ENCODE results near the gene ZCCHC24. TPM values are rescaled to one million over a fixed set of nuclear protein-coding genes. Genes with fewer than 3 reads are reported as not detected.

The ZCCHC24 gene
- total and polyA plus RNA-seq, 2 of the 8 experiments (the other 6 are each of a cell fraction or from before 2014, with no cell fraction given) = 3.9 to 6.9 TPM

DNA sequence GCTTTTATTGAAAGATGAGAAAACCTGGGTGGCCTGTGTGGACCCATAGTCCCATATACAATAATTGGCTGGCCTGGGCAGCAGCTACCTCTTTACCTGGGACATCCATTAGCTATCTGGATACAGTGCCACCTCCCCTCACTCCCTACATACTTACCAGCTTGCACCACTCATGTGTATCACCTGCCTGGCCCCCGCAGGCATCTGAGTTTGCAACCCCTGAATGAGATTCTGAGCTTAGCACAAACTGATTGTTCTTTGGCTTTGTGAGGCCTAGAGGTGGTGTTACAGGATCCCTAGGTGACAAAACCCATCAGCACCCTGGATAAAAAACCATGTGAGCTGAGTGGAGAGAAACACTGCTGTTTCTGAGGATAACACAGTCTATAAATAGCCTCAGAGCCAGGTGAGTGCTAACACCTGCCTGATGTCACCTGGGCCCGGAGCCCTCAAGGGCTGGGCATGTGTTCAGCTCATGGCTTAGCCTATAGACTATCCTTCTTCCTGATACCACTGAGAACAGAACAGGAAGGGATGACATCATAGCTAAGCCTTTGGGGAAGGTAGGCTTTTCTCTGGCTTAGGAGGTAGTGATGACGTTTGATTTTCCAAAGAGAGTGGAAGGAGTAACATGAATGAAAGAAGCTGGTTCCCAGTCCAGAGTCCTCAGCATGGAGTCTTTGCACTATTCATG, 100.8 kb downstream of the ZCCHC24 start:
- Histone ChIP-seq H2AK5ac (ENCODE audit: low read depth, low read length) (no peak overlapping the region), H3K56ac (replicated peaks; ENCODE audit: insufficient read length, low read depth, low read length) (no peak overlapping the region), H2AFZ (ENCODE audit: low read length) (no peak overlapping the region), H3K79me1 (ENCODE audit: low read depth, low read length) (peaks cover 13% of the 10 kb centered on the region; the same call in 1 of the 2 replicates), H2BK15ac (ENCODE audit: low read length) (no peak overlapping the region), H4K5ac (ENCODE audit: insufficient read length, low read depth, low read length) (no peak overlapping the region), H2BK20ac (ENCODE audit: low read length) (no peak overlapping the region), H3K27me3 (replicated peaks in 1 of 4; ENCODE audit: control insufficient read depth in 3 of 4, extremely low read depth in 1 of 4, insufficient read depth in 3 of 4, low read length in 3 of 4) (no peaks in the 10 kb centered on the region), H2BK120ac (replicated peaks; ENCODE audit: low read depth, low read length) (no peak overlapping the region), H2BK12ac (ENCODE audit: low read depth, low read length) (no peak overlapping the region), H2BK5ac (ENCODE audit: low read depth, low read length) (no peak overlapping the region), H3K4ac (replicated peaks; ENCODE audit: insufficient read length, low read depth, low read length) (no peak overlapping the region), H3K4me2 (ENCODE audit: insufficient read depth in 1 of 2, low read depth in 2 of 2, low read length in 2 of 2) (no peak overlapping the region), H4K91ac (replicated peaks; ENCODE audit: insufficient read length, low read length) (no peak overlapping the region), H3K9me3 (ENCODE audit: insufficient read depth in 2 of 2, low read depth in 1 of 2, low read length in 1 of 2) (no peaks in the 10 kb centered on the region), H4K20me1 (replicated peaks in 1 of 2; ENCODE audit: control insufficient read depth in 1 of 2, insufficient read depth in 2 of 2, low read length in 2 of 2) (peaks cover 8 to 11% of the 10 kb centered on the region in 2 experiments), H4K8ac (ENCODE audit: extremely low read depth, insufficient read depth, low read length) (no peak overlapping the region), H3K23ac (ENCODE audit: insufficient read length) (no peak overlapping the region), H3K14ac (ENCODE audit: insufficient read length) (no peak overlapping the region), H3K27ac (ENCODE audit: low read depth, low read length) (no peak overlapping the region), H3K4me1 (replicated peaks in 1 of 4; ENCODE audit: control insufficient read depth in 3 of 4, insufficient read depth in 4 of 4, low read length in 3 of 4) (peaks cover 0 to 14% (median 6%) of the 10 kb centered on the region in 4 experiments; a peak in 6 of 7 replicates), H3K36me3 (ENCODE audit: control insufficient read depth in 2 of 4, insufficient read depth in 4 of 4, low read length in 3 of 4) (peaks cover 0 to 5% (median 1%) of the 10 kb centered on the region in 4 experiments; a peak in 3 of 8 replicates), H3K4me3 (ENCODE audit: extremely low read depth in 1 of 4, insufficient read depth in 2 of 4, low read depth in 3 of 4, low read length in 4 of 4) (no peak overlapping the region; a peak in 1 of 8 replicates), H3K9ac (replicated peaks in 1 of 4; ENCODE audit: extremely low read depth in 1 of 4, low read depth in 3 of 4, low read length in 3 of 4) (no peak overlapping the region), H3K23me2 (ENCODE audit: low read depth, low read length) (peaks cover 8% of the 10 kb centered on the region; the same call in 1 of the 2 replicates), H3K18ac (ENCODE audit: extremely low read depth, low read length) (no peak overlapping the region), H3K79me2 (ENCODE audit: control insufficient read depth in 1 of 2, insufficient read depth in 2 of 2, low read length in 2 of 2) (peaks cover 0 to 11% of the 10 kb centered on the region in 2 experiments; a peak in 1 of 4 replicates)
- TF ChIP-seq RBBP5 (IDR thresholded peaks at IDR 0.05; ENCODE audit: borderline replicate concordance, low read depth, low read length) (no peak), HDAC2 (IDR thresholded peaks at IDR 0.05; ENCODE audit: borderline replicate concordance in 1 of 2, low read depth in 2 of 2, low read length in 2 of 2) (no peak), SIN3A (conservative IDR thresholded peaks at IDR 0.05 in 1 of 2, IDR thresholded peaks at IDR 0.05 in 1 of 2; ENCODE audit: low read depth in 1 of 2, low read length in 2 of 2) (no peak), MAFK (IDR thresholded peaks at IDR 0.05; ENCODE audit: low read depth, low read length) (no peak), BCL11A (IDR thresholded peaks at IDR 0.05; ENCODE audit: low read depth in 2 of 2, low read length in 2 of 2) (no peak), CHD2 (IDR thresholded peaks at IDR 0.05; ENCODE audit: low read length) (no peak), SAP30 (IDR thresholded peaks at IDR 0.05; ENCODE audit: insufficient read depth, insufficient replicate concordance, low read length) (no peak), RXRA (IDR thresholded peaks at IDR 0.05; ENCODE audit: insufficient read depth, low read depth, low read length) (no peak)
- ChIA-PET POLR2A (ENCODE audit: partially characterized antibody) (interaction anchor here (1.0 to 1.4 kb wide), 4 partner anchors 9 to 50 kb away, joined by 3 to 6 read pairs (median 4); no protein-coding TSS in a partner anchor), CTCF (ENCODE audit: partially characterized antibody) (interaction anchor here (0.9 to 6.6 kb wide), 9 partner anchors 9 to 144 kb away, joined by 3 to 50 read pairs (median 5); no protein-coding TSS in a partner anchor)
- DNase-seq (ENCODE audit: low read depth in 1 of 2, low spot score in 2 of 2) (no peak), FAIRE-seq (no peak)
- WGBS, 2 experiments (ENCODE audit: extremely low coverage in 1 of 2, insufficient coverage in 1 of 2, insufficient read length in 1 of 2, insufficient replicate concordance in 2 of 2, low coverage in 1 of 2, low lambda C conversion rate in 2 of 2, missing lambda C conversion rate in 1 of 2) = 90% methylated on average over 3 of the region's 3 CpGs; no CpG with 5 or more reads in 1 of the 2 experiments
